GM23338 (cell line): ENCODE data around the gene LRBA.

Source experiments
- CREB1 ChIP-seq: fragments of 250-450 bp; sonication (Bioruptor Pico); IDR thresholded peaks from 2 replicates; pipeline ENCODE4 v1.5.0; 2020; ENCODE audit warnings: low read depth, mild to moderate bottlenecking, moderate library complexity
- CTCF ChIP-seq, 2 experiments: fragments of 200-600 bp in 1 of 2; sonication (generic) in 1 of 2; conservative IDR thresholded peaks; 2 replicates each; pipeline versions ENCODE4 v1.5.1 to v1.6.1; 2016 to 2017; ENCODE audit warnings: antibody characterized with exemption in 2 of 2, low read depth in 2 of 2, mild to moderate bottlenecking in 2 of 2, moderate library complexity in 1 of 2
- ETS1 ChIP-seq: IDR thresholded peaks from 2 replicates; pipeline ENCODE4 v1.6.1; 2016; ENCODE audit warnings: antibody characterized with exemption
- EZH2 ChIP-seq: fragments of 200-600 bp; sonication (generic); IDR thresholded peaks from one replicate; pipeline ENCODE4 v1.8.0; 2017; ENCODE audit warnings: antibody characterized with exemption, mild to moderate bottlenecking, low read depth; ENCODE audit not compliant: unreplicated experiment
- EZH2phosphoT487 ChIP-seq: fragments of 200-600 bp; sonication (generic); IDR thresholded peaks from one replicate; pipeline ENCODE4 v1.8.1; 2018; ENCODE audit warnings: antibody characterized with exemption; ENCODE audit not compliant: unreplicated experiment
- JUNB ChIP-seq: IDR thresholded peaks from one replicate; pipeline ENCODE4 v1.6.1; 2016; ENCODE audit warnings: antibody characterized with exemption; ENCODE audit not compliant: unreplicated experiment
- POLR2AphosphoS5 ChIP-seq: IDR thresholded peaks from 2 replicates; pipeline ENCODE4 v1.6.1; 2016; ENCODE audit warnings: antibody characterized with exemption, low read depth
- REST ChIP-seq: IDR thresholded peaks from one replicate; pipeline ENCODE4 v1.6.1; 2018; ENCODE audit warnings: antibody characterized with exemption; ENCODE audit not compliant: unreplicated experiment
- STAT1 ChIP-seq: IDR thresholded peaks from one replicate; pipeline ENCODE4 v1.6.1; 2016; ENCODE audit warnings: antibody characterized with exemption; ENCODE audit not compliant: unreplicated experiment
- ZNF331 ChIP-seq: fragments of 250-450 bp; sonication (Bioruptor Pico); IDR thresholded peaks from 2 replicates; pipeline ENCODE4 v1.5.0; 2020; ENCODE audit warnings: low read depth, mild to moderate bottlenecking, moderate library complexity

GRCh38 chr4:150570862-150571261 is 444.2 kb downstream of the LRBA start:
- no peak for TF ChIP-seq CTCF (conservative IDR thresholded peaks at IDR 0.05; ENCODE audit: low read depth in 2 of 2)
- TF ChIP-seq POLR2AphosphoS5, result no peak
- no peak for TF ChIP-seq CREB1 (CRISPR knock-in tag)
- no peak for TF ChIP-seq ZNF331
- TF ChIP-seq EZH2phosphoT487, result no peak
- no peak for TF ChIP-seq EZH2
- no peak for TF ChIP-seq JUNB
- no peak for TF ChIP-seq ETS1
- no peak for TF ChIP-seq REST
- no peak for TF ChIP-seq STAT1
